Measurements from ENCODE around the gene RTN1.

- no peak for TF ChIP-seq CTCF (IDR thresholded peaks at IDR 0.05)
- no peak for TF ChIP-seq POLR2A (IDR thresholded peaks at IDR 0.05)
Measured at GRCh38 chr14:59785629-59786028, 84.9 kb downstream of the RTN1 start.

Measured in Peyer's patch (tissue), 4 donors.